ENCODE results near the gene DCUN1D1. TPM values are rescaled to one million over a fixed set of nuclear protein-coding genes. Genes with fewer than 3 reads are reported as not detected.
A peak's percentile ranks its signal among the peaks of the same experiment; 100 is the strongest.

DCUN1D1 gene
- total RNA-seq (2016; rRNA removed; fragmentation: Illumina TruSeq; extraction: Trizol) (39.7 and 66.9 TPM in 2 replicates), polyA plus RNA-seq (2011; rRNA removed) (6.2 and 10.5 TPM in 2 replicates), polyA minus RNA-seq (2011; rRNA and poly(A)+ RNA removed; ENCODE audit: low replicate concordance) (6.2 and 25.5 TPM in 2 replicates), Bru-seq, nascent RNA (percentile 80 among the genes with signal in this experiment), BruChase-seq, experiment 1, labeled RNA remaining after a 6-hour chase (percentile 90 among the genes with signal in this experiment), BruChase-seq, experiment 2, labeled RNA remaining after a 2-hour chase (percentile 86 among the genes with signal in this experiment)
- total RNA-seq (2016; cell fraction: cytosol; rRNA removed; fragmentation: Illumina TruSeq; extraction: Trizol; ENCODE audit: low read depth): 8.8 and 11.8 TPM in 2 replicates
- 39.2 and 73.4 TPM in 2 replicates for total RNA-seq (2016; cell fraction: insoluble cytoplasmic fraction; rRNA removed; fragmentation: Illumina TruSeq; extraction: Trizol)
- total RNA-seq (2016; cell fraction: membrane; rRNA removed; fragmentation: Illumina TruSeq; extraction: Trizol): 21.6 and 37.2 TPM in 2 replicates
- 16.0 and 21.7 TPM in 2 replicates for total RNA-seq (2016; cell fraction: nucleus; rRNA removed; fragmentation: Illumina TruSeq; extraction: Trizol)
- 2.1 and 4.5 TPM in 2 replicates for polyA plus RNA-seq (2011; cell fraction: cytosol; rRNA removed)
- polyA plus RNA-seq (2011; cell fraction: nucleus; rRNA removed): 3.3 and 5.6 TPM in 2 replicates
- polyA plus RNA-seq (2012): 12.7 and 12.8 TPM in 2 replicates
- 8.6 and 9.2 TPM in 2 replicates for polyA plus RNA-seq (2016; cell fraction: cytosol; fragmentation: Illumina TruSeq; extraction: Trizol; ENCODE audit: low read depth)
- polyA plus RNA-seq (2016; cell fraction: insoluble cytoplasmic fraction; fragmentation: Illumina TruSeq; extraction: Trizol; ENCODE audit: low read depth): 36.8 and 40.1 TPM in 2 replicates
- 14.1 and 15.5 TPM in 2 replicates for polyA plus RNA-seq (2016; cell fraction: membrane; fragmentation: Illumina TruSeq; extraction: Trizol; ENCODE audit: low read depth)
- 14.8 and 21.0 TPM in 2 replicates for polyA plus RNA-seq (2016; cell fraction: nucleus; fragmentation: Illumina TruSeq; extraction: Trizol; ENCODE audit: insufficient read depth, low read depth)
- 17.4 and 25.9 TPM in 2 replicates for polyA minus RNA-seq (2011; cell fraction: cytosol; rRNA and poly(A)+ RNA removed)
- 19.4 and 20.2 TPM in 2 replicates for polyA minus RNA-seq (2011; cell fraction: nucleus; rRNA and poly(A)+ RNA removed)
- long read RNA-seq, experiment 1, full-length matches to known transcripts: 9 of 23 reads
- long read RNA-seq, experiment 1, partial matches to known transcripts: 3 of 23 reads
- long read RNA-seq, experiment 1, other reads (novel, unspliced or antisense): 11 of 23 reads
- long read RNA-seq, experiment 2, full-length matches to known transcripts: 3 of 38 reads
- long read RNA-seq, experiment 2, partial matches to known transcripts: 5 of 38 reads
- long read RNA-seq, experiment 2, other reads (novel, unspliced or antisense): 30 of 38 reads

GRCh38 chr3:182980204-182981037 lies at the start of gene DCUN1D1:
Gene DCUN1D1 (minus strand): TSS chr3:182980538. CDS start chr3:182980489, 49 bp downstream.
- Histone ChIP-seq H3K36me3 (replicated peaks in 1 of 2; ENCODE audit: control insufficient read depth in 1 of 2, insufficient read depth in 2 of 2, low read length in 2 of 2) (no peaks in the 10 kb centered on the region), H3K4me2 (ENCODE audit: low read depth, low read length) (peak within 1 kb of the TSS; percentile 87), H3K27ac (ENCODE audit: extremely low read length, insufficient read depth, low read length) (peak within 1 kb of the TSS; percentile 61), H2AFZ (ENCODE audit: low read length) (peak within 1 kb of the TSS; percentile 28), H3K9ac (ENCODE audit: insufficient read depth, low read depth, low read length) (peak within 1 kb of the TSS; percentile 77), H3K27me3 (ENCODE audit: control insufficient read depth in 1 of 2, insufficient read depth in 2 of 2, low read length in 2 of 2) (no peaks in the 10 kb centered on the region), H3K4me3 (replicated peaks in 1 of 3; ENCODE audit: insufficient read depth in 1 of 3, low read depth in 2 of 3, low read length in 3 of 3) (peak within 1 kb of the TSS; percentile 72 to 89 (median 85)), H3K9me3 (ENCODE audit: low read length) (no peaks in the 10 kb centered on the region), H4K20me1 (ENCODE audit: insufficient read depth, low read length) (peaks cover 6% of the 10 kb centered on the region), H3K79me2 (ENCODE audit: insufficient read depth, low read length) (peaks cover 40% of the 10 kb centered on the region), H3K4me1 (ENCODE audit: insufficient read depth, low read length) (peaks cover 40% of the 10 kb centered on the region)
- 4% methylated on average over 12 of the region's 106 CpGs for WGBS (ENCODE audit: low lambda C conversion rate)
- ChIA-PET CTCF (ENCODE audit: low intra/inter-chr PET ratio, low total read pairs) (no interaction called here), POLR2A (interaction anchor here (1.6 kb wide), 1 partner anchor 11 kb away, joined by 10 read pairs; no protein-coding TSS in a partner anchor)
- in situ Hi-C loops (cut with HindIII; ENCODE audit: extremely low pct_ligation_motif_present, low pct_unique_long_range_greater_than_20kb) (no loop called here), intact Hi-C loops (cut with micrococcal nuclease; ENCODE audit: unreplicated experiment) (no loop called here)
- ATAC-seq (peak; percentile 89), FAIRE-seq (no peak), DNase-seq (ENCODE audit: low spot score) (peak; percentile 71)
- no TSS peak for BruUV-seq (replicated peaks)
- TF ChIP-seq, protein P1, sequence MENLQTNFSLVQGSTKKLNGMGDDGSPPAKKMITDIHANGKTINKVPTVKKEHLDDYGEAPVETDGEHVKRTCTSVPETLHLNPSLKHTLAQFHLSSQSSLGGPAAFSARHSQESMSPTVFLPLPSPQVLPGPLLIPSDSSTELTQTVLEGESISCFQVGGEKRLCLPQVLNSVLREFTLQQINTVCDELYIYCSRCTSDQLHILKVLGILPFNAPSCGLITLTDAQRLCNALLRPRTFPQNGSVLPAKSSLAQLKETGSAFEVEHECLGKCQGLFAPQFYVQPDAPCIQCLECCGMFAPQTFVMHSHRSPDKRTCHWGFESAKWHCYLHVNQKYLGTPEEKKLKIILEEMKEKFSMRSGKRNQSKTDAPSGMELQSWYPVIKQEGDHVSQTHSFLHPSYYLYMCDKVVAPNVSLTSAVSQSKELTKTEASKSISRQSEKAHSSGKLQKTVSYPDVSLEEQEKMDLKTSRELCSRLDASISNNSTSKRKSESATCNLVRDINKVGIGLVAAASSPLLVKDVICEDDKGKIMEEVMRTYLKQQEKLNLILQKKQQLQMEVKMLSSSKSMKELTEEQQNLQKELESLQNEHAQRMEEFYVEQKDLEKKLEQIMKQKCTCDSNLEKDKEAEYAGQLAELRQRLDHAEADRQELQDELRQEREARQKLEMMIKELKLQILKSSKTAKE (CRISPR knock-in tag; IDR thresholded peaks at IDR 0.05; ENCODE audit: borderline replicate concordance): 0 out of 2 replicates have a peak, but pooled peaks have one; percentile 24
- TF ChIP-seq ZNF574 (CRISPR knock-in tag; IDR thresholded peaks at IDR 0.05) (peak; percentile 46; the same call in 1 of the 2 replicates), ZNF260 (CRISPR knock-in tag; IDR thresholded peaks at IDR 0.05; ENCODE audit: borderline replicate concordance, low read depth) (no peak), ZNF549 (CRISPR knock-in tag; IDR thresholded peaks at IDR 0.05) (no peak), REPIN1 (CRISPR knock-in tag; IDR thresholded peaks at IDR 0.05; ENCODE audit: borderline replicate concordance, low read depth) (no peak), HES4 (CRISPR knock-in tag; IDR thresholded peaks at IDR 0.05; ENCODE audit: borderline replicate concordance) (no peak)
- TF ChIP-seq, protein P2, sequence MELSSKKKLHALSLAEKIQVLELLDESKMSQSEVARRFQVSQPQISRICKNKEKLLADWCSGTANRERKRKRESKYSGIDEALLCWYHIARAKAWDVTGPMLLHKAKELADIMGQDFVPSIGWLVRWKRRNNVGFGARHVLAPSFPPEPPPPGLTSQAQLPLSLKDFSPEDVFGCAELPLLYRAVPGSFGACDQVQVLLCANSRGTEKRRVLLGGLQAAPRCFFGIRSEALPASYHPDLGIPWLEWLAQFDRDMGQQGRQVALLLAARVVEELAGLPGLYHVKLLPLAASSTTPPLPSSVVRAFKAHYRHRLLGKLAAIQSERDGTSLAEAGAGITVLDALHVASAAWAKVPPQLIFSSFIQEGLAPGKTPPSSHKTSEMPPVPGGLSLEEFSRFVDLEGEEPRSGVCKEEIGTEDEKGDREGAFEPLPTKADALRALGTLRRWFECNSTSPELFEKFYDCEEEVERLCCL (CRISPR knock-in tag; IDR thresholded peaks at IDR 0.05; ENCODE audit: borderline replicate concordance): no peak
- TF ChIP-seq, protein P3, sequence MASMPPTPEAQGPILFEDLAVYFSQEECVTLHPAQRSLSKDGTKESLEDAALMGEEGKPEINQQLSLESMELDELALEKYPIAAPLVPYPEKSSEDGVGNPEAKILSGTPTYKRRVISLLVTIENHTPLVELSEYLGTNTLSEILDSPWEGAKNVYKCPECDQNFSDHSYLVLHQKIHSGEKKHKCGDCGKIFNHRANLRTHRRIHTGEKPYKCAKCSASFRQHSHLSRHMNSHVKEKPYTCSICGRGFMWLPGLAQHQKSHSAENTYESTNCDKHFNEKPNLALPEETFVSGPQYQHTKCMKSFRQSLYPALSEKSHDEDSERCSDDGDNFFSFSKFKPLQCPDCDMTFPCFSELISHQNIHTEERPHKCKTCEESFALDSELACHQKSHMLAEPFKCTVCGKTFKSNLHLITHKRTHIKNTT (CRISPR knock-in tag; IDR thresholded peaks at IDR 0.05): no peak
